Common myeloid progenitor, CD34-positive (primary cell): ENCODE results near the gene GMPR2.

Source experiments
- CTCF ChIA-PET: fragments of 350-600 bp; sonication (Branson Sonifier 250); formaldehyde crosslinking; loops from one replicate; lab custom pipeline; 2021; ENCODE audit warnings: antibody characterized with exemption; lab: Charles Lee
- POLR2A ChIA-PET: fragments of 350-600 bp; sonication (Branson Sonifier 250); formaldehyde crosslinking; loops from one replicate; lab custom pipeline; 2021; ENCODE audit warnings: antibody characterized with exemption; lab: Charles Lee
- DNase-seq, 3 donors: peaks; one replicate each; pipeline versions ENCODE4 v3.0.0 to v3.0.0-alpha.2; 2013
- H3K27ac ChIP-seq, 2 experiments: 1 replicate in 1 of 2; 2 replicates in 1 of 2; pipeline ENCODE4 v1.7.0; 2013; ENCODE audit warnings: inconsistent platforms in 2 of 2, low read length in 2 of 2, mild to moderate bottlenecking in 2 of 2, low read depth in 1 of 2, moderate library complexity in 1 of 2; ENCODE audit not compliant: severe bottlenecking in 2 of 2, insufficient read depth in 1 of 2, poor library complexity in 1 of 2
- H3K27me3 ChIP-seq, 5 experiments: replicated peaks in 2 of 5; 1 replicate in 3 of 5; 2 replicates in 2 of 5; pipeline versions ENCODE4 v1.6.1 to v1.7.0; 2013; ENCODE audit warnings: low read length in 4 of 5, mild to moderate bottlenecking in 2 of 5, moderate library complexity in 2 of 5, inconsistent platforms in 1 of 5; ENCODE audit not compliant: insufficient read depth in 5 of 5, control insufficient read depth in 4 of 5
- H3K36me3 ChIP-seq, 4 experiments: 1 replicate in 2 of 4; 2 replicates in 2 of 4; pipeline versions ENCODE4 v1.6.1 to v1.7.0; 2013; ENCODE audit warnings: low read length in 3 of 4, control low read depth in 1 of 4, mild to moderate bottlenecking in 1 of 4; ENCODE audit not compliant: control insufficient read depth in 4 of 4, insufficient read depth in 4 of 4
- H3K4me1 ChIP-seq, 4 experiments: 1 replicate in 3 of 4; 2 replicates in 1 of 4; pipeline versions ENCODE4 v1.6.1 to v1.7.1; 2013; ENCODE audit warnings: low read length in 3 of 4, mild to moderate bottlenecking in 3 of 4, control low read depth in 1 of 4, inconsistent platforms in 1 of 4, moderate library complexity in 1 of 4; ENCODE audit not compliant: control insufficient read depth in 4 of 4, insufficient read depth in 4 of 4; ENCODE audit errors: control extremely low read depth in 1 of 4
- H3K4me3 ChIP-seq, 7 experiments: 1 replicate in 4 of 7; 2 replicates in 3 of 7; pipeline versions ENCODE4 v1.5.1 to v1.7.0; 2013; ENCODE audit warnings: mild to moderate bottlenecking in 7 of 7, low read length in 6 of 7, moderate library complexity in 6 of 7, inconsistent platforms in 2 of 7, low read depth in 2 of 7, control low read depth in 1 of 7; ENCODE audit not compliant: insufficient read depth in 4 of 7, control insufficient read depth in 1 of 7; ENCODE audit errors: extremely low read depth in 1 of 7
- H3K9me3 ChIP-seq, 5 experiments: 1 replicate in 4 of 5; 2 replicates in 1 of 5; pipeline versions ENCODE4 v1.6.1 to v1.7.1; 2013; ENCODE audit warnings: low read length in 4 of 5, mild to moderate bottlenecking in 2 of 5, inconsistent platforms in 1 of 5, low read depth in 1 of 5, moderate library complexity in 1 of 5; ENCODE audit not compliant: control insufficient read depth in 4 of 5, insufficient read depth in 2 of 5; ENCODE audit errors: control extremely low read depth in 1 of 5
- WGBS: methylation state at CpG from one replicate; pipeline ENCODE4 v1.1.5; 2013; ENCODE audit not compliant: insufficient coverage; 5-methylcytosine and 5-hydroxymethylcytosine counted together

Gene GMPR2

DNA sequence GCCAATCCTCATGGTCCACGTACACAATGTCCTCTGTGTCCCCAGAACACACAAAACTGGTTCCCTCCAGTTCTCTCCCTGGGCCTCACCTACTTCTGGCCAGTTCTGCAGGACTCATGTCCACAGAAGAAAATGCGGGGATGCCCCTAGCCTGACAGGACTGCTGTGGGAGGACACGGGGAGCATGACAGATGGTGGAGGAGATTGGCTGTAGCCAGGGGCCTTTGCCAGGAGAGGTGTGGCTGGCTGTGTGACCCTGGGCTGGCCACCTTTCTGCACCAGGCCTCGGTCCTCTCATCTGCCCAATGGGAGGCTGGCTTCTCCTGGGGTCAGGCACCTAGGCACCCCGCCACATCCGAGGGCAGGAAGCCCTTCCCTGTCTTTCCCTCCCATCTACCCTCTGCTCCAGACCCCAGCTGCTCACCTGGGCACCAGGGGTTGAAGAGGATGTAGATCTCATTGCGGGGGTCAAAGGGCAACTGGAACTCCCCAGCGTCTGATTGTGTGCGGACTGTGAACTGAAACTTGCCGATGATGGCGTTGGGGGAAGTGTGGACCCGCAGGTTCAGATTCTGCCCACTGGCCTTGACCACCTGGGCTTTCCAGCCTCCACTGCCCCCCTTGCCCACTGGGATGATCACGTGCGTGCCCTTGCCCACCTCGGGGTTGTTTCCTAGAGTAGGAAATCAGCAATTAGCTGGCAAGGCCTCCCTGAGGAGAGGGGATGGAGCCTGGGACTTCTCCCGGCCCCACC, 27.5 kb downstream of the GMPR2 start:
- 97% methylated on average over 14 of the region's 16 CpGs for WGBS
- DNase-seq: no peak
- Histone ChIP-seq H3K27ac (no peak overlapping the region), H3K4me3 (no peak overlapping the region), H3K36me3 (peaks cover 0 to 3% (median under 1%) of the 10 kb centered on the region in 4 experiments), H3K4me1 (no peaks in the 10 kb centered on the region), H3K9me3 (no peaks in the 10 kb centered on the region), H3K27me3 (no peaks in the 10 kb centered on the region)
- CTCF ChIA-PET: no interaction called here
- POLR2A ChIA-PET: no interaction called here

DNA sequence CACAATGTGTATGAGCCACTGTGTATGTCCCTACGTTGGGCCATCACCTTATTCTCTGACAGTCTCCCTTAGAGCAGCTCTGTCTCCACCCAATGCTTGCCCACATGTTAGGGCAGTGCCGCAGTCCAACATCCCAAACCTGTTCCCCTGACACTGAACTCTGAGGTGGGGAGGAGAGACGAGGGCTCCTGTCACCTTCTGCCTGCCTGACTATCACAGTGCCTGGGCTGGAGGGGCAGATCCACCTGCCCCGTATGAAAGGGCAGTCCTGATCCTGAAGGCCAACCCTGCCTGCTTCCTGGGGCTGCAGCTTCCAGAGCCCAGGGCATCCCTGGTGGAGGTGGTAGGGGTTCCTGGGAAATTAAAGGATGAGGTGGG, 28.0 kb downstream of the GMPR2 start:
- Histone ChIP-seq H3K4me1 (no peaks in the 10 kb centered on the region), H3K9me3 (no peaks in the 10 kb centered on the region), H3K36me3 (peaks cover 0 to 6% (median 4%) of the 10 kb centered on the region in 4 experiments), H3K27me3 (no peaks in the 10 kb centered on the region), H3K27ac (no peak overlapping the region), H3K4me3 (no peak overlapping the region)
- CTCF ChIA-PET: no interaction called here
- POLR2A ChIA-PET: no interaction called here
- WGBS: 100% methylated on average over 3 of the region's 4 CpGs
- no peak for DNase-seq

DNA sequence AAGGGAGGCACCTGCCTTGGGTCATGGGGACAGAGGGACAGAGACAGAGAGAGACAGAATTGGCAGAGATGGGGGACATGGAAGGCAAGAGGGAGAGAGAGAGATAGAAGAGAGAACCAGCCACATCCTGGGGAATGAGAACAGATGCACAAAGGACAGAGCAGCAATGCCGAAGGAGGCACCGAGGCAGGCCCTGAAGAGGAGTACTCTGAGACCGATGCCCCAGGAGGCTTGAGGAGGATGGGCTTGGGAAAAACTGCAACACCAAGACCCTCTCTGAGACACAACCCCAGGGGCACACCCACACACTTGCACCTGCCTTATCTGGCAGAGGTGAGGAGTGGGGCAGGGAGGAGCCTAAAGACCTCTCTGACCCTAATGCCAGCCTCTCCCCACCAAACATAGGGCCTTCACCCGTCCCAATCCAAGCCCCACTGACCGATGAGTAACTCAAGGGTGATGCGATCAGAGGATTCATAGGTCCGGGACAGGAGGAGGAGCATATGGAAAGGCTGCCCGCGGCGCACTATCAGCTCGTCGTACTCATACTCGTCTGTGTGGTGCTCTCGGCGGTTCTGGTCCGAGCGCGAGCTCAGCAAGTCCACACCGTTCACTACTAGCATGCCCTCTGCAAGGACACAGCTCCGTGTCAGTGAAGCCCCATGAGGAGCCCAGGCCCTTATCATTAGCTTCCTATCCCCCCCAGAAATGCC, 28.7 kb downstream of the GMPR2 start:
- H3K36me3 ChIP-seq: peaks cover 0 to 10% (median 8%) of the 10 kb centered on the region in 4 experiments
- no peak overlapping the region for H3K27ac ChIP-seq
- WGBS: 93% methylated on average over 17 of the region's 20 CpGs
- no peaks in the 10 kb centered on the region for H3K9me3 ChIP-seq
- ChIA-PET POLR2A (interaction anchor here (1.6 kb wide), 1 partner anchor 9 kb away, joined by 4 read pairs; the partner anchor contains the start of gene RABGGTA), CTCF (interaction anchor here (1.4 to 1.9 kb wide), 3 partner anchors 9 to 36 kb away, joined by 3 to 11 read pairs (median 5); no protein-coding TSS in a partner anchor)
- no peak overlapping the region for H3K4me3 ChIP-seq
- no peaks in the 10 kb centered on the region for H3K27me3 ChIP-seq
- H3K4me1 ChIP-seq: no peaks in the 10 kb centered on the region
- no peak for DNase-seq

DNA sequence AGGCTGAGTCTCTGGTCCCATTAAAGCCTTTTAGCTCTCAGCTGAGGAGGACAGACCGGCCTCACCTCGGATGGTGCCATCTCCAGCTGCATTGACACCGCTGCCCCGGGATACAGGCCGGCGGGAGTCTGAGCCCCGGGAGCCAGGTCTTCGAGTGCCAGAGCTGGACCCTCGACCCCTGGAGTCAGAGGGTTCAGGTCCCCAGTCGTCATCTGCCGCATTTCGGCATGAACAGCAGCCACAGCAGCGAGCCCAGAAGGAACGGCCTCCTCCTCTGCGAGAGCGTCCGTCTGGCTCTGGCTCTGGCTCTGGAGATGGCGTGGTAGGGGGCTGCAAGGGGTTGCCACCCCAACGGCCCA, 29.2 kb downstream of the GMPR2 start:
- ChIA-PET POLR2A (interaction anchor here (1.6 kb wide), 1 partner anchor 9 kb away, joined by 4 read pairs; the partner anchor contains the start of gene RABGGTA), CTCF (interaction anchor here (1.4 to 1.9 kb wide), 3 partner anchors 9 to 35 kb away, joined by 3 to 11 read pairs (median 5); no protein-coding TSS in a partner anchor)
- Histone ChIP-seq H3K9me3 (no peaks in the 10 kb centered on the region), H3K36me3 (peaks cover 0 to 16% (median 10%) of the 10 kb centered on the region in 4 experiments), H3K27me3 (no peaks in the 10 kb centered on the region), H3K27ac (no peak overlapping the region), H3K4me3 (no peak overlapping the region), H3K4me1 (no peaks in the 10 kb centered on the region)
- WGBS: 97% methylated on average over 19 of the region's 19 CpGs
- no peak for DNase-seq

DNA sequence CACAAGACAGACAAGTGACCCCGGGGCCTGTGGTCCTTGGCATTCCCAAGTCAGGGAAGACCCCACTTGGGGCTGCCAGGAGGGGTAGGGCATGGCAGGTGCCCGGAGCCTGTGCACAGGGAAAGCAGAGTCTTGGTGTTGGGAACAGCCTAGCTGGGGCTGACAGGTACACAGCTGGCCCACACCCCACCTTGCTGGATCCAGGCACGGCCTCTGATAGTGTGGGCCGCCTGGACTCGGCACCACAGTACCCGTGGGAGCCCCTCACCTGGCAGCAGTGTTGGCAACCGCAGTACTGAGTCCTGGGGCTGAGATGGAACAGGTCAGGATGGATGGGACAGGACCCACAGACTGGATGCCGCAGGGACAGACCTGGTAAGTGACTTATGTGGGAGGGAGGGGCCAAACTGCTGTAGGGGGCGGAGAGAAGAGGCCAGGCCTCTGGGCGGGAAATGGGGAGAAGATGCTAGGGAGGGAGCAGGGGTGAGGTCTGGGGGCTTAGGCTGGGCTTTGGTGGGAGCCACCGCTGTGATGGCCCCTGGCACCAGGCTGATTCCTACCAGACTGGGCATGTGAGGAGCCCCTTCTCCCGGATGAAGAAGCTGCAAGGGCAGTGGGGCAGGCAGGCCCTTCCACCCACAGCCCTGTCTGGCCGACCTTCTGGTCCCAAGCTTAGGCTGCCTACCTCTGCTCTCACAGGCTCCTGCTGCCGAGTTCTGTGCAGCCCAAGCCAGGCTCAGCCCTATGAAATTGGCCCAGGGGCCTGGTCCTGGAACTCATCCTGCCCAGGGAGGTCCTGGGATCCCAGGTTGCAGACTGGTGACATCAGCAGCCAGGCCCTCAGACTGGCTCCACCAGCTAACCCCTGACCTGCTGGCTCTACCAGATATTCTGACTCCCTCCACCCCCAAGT, 30.3 kb downstream of the GMPR2 start, which contains the start of gene TGM1:
TGM1 (minus strand) TSS at position 357 of the 913 bp plus-strand sequence. CDS start 825 bp downstream, outside the sequence.
- CTCF ChIA-PET: interaction anchor here (1.2 to 1.9 kb wide), 6 partner anchors 8 to 45 kb away, joined by 3 to 11 read pairs (median 4); partner anchors contain the start of gene CIDEB
- no peaks in the 10 kb centered on the region for H3K9me3 ChIP-seq
- H3K36me3 ChIP-seq: peaks cover 0 to 26% (median 15%) of the 10 kb centered on the region in 4 experiments
- H3K4me1 ChIP-seq: no peaks in the 10 kb centered on the region
- no peak within 1 kb of the TSS for H3K4me3 ChIP-seq
- no peaks in the 10 kb centered on the region for H3K27me3 ChIP-seq
- no peak within 1 kb of the TSS for H3K27ac ChIP-seq
- 95% methylated on average over 12 of the region's 14 CpGs for WGBS
- DNase-seq: no peak
- POLR2A ChIA-PET: interaction anchor here (1.6 kb wide), 1 partner anchor 8 kb away, joined by 4 read pairs; the partner anchor contains the start of gene RABGGTA

DNA sequence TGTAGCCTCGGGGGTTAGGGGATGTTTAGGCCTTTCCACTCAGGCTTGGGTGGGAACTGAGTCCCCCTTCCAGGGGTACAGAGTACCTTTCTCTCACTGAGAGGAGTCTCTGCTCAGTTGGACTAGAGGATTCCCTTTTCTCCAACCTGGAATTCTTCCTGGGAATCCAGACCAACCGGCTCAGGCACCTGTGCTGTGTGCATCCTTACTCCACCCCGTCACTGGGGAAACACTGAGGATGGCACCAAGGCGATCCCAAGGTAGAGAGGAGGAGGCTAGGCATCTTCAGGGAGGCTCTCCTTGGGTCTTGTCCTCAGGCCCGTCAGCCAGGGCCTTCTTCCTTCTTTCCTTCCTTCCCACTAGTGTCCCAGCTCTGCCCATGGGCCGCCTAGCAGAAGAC, 31.1 kb downstream of the GMPR2 start:
- Histone ChIP-seq H3K36me3 (peaks cover 0 to 29% (median 17%) of the 10 kb centered on the region in 4 experiments), H3K4me3 (no peak overlapping the region), H3K4me1 (no peaks in the 10 kb centered on the region), H3K9me3 (no peaks in the 10 kb centered on the region), H3K27me3 (no peaks in the 10 kb centered on the region), H3K27ac (no peak overlapping the region)
- ChIA-PET CTCF (interaction anchor here (1.2 to 2.2 kb wide), 8 partner anchors 14 to 44 kb away, joined by 3 to 9 read pairs (median 4); partner anchors contain the start of genes CIDEB and TINF2), POLR2A (no interaction called here)
- DNase-seq: no peak
- 96% methylated on average over 5 of the region's 6 CpGs for WGBS
